ENCODE measurements around the gene SLC50A1. TPM values are rescaled to one million over a fixed set of nuclear protein-coding genes. Genes with fewer than 3 reads are reported as not detected.

SLC50A1 gene
- total RNA-seq, 1 experiment from 2014 or later, result 38.4 TPM

DNA sequence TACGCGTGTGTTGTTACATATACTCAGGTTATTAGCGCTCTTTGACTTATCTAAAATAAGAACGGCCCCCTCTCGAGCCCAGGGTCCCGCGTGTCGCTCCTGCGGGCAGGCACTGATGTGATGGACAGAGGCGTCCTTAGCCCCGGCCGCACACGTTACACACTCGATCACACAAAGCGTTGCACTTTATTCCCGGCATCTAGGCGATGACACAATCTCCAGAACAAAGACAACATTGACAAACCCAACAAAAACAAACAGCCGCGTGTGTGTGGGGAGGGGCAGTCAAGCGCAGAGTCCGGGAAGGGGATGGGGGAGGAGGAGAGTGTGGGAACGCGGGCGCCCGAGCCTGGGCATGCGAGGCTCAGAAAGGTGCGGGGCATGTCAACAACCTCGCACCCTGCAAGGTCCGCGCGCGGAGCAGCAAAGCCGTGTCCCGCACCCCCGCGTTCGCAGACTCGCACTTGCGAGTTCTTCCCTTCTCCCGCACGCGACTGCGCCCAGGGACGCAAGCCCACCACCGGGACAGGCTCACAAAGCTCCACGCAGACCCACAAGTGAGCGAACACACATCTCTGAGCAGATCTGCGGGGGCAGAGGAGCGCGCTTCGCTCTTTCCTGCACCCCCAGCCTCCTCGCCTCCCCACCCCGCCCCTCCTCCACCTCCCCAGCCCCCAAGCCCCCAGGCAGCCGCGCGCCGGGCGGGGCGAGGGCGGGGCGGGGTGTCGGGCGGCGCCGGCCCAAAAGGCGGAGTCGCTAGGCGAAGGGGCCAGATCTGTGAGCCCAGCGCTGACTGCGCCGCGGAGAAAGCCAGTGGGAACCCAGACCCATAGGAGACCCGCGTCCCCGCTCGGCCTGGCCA lies 8.3 kb upstream of the SLC50A1 start, which contains the start of gene EFNA1:
TSS of gene EFNA1 (plus strand) at position 772 of the 862 bp plus-strand sequence. CDS start 102 bp downstream, outside the sequence.
- peaks cover 53% of the 10 kb centered on the region for H3K4me1 ChIP-seq
- no peaks in the 10 kb centered on the region for H3K27me3 Mint-ChIP-seq (ENCODE audit: insufficient read depth, unreplicated experiment)
- peaks cover 46% of the 10 kb centered on the region for H3K36me3 Mint-ChIP-seq (ENCODE audit: insufficient read depth, unreplicated experiment)
- peak within 1 kb of the TSS; percentile 68 for H3K4me3 ChIP-seq (ENCODE audit: low read depth, low read length)
- H3K27ac Mint-ChIP-seq (ENCODE audit: unreplicated experiment), result peak within 1 kb of the TSS; percentile 80
- intact Hi-C loops (cut with micrococcal nuclease; ENCODE audit: unreplicated experiment), result loop anchor here (5.0 kb wide), 1 partner anchor 125 kb away; the partner anchor contains the start of gene ZBTB7B
- H3K36me3 ChIP-seq (ENCODE audit: control insufficient read depth, insufficient read depth, low read length), result peaks cover 5% of the 10 kb centered on the region
- no peaks in the 10 kb centered on the region for H3K9me3 ChIP-seq
- no peaks in the 10 kb centered on the region for H3K9me3 Mint-ChIP-seq (ENCODE audit: unreplicated experiment)
- CTCF ChIA-PET, result interaction anchor here (0.7 to 3.7 kb wide), 7 partner anchors 8 to 45 kb away, joined by 3 to 16 read pairs (median 10); partner anchors contain the start of genes KRTCAP2 and SLC50A1
- DNase-seq, result peak; percentile 82
- TF ChIP-seq, protein P1, sequence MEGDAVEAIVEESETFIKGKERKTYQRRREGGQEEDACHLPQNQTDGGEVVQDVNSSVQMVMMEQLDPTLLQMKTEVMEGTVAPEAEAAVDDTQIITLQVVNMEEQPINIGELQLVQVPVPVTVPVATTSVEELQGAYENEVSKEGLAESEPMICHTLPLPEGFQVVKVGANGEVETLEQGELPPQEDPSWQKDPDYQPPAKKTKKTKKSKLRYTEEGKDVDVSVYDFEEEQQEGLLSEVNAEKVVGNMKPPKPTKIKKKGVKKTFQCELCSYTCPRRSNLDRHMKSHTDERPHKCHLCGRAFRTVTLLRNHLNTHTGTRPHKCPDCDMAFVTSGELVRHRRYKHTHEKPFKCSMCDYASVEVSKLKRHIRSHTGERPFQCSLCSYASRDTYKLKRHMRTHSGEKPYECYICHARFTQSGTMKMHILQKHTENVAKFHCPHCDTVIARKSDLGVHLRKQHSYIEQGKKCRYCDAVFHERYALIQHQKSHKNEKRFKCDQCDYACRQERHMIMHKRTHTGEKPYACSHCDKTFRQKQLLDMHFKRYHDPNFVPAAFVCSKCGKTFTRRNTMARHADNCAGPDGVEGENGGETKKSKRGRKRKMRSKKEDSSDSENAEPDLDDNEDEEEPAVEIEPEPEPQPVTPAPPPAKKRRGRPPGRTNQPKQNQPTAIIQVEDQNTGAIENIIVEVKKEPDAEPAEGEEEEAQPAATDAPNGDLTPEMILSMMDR (IDR thresholded peaks at IDR 0.05; ENCODE audit: insufficient read depth in 1 of 2, low read depth in 1 of 2, low read length in 1 of 2, severe bottlenecking in 1 of 2, unreplicated experiment in 1 of 2), result no peak
- H3K4me3 Mint-ChIP-seq (ENCODE audit: unreplicated experiment), result peak within 1 kb of the TSS; percentile 89
- H3K27me3 ChIP-seq (replicated peaks; ENCODE audit: control insufficient read depth, insufficient read depth, low read length), result no peaks in the 10 kb centered on the region
- BruUV-seq (replicated peaks), result no TSS peak
- H3K4me1 Mint-ChIP-seq (ENCODE audit: low read depth, unreplicated experiment), result peaks cover 42% of the 10 kb centered on the region
- POLR2A ChIA-PET, result interaction anchor here (0.5 to 1.7 kb wide), 4 partner anchors 8 to 1126 kb away, joined by 3 to 7 read pairs (median 4); partner anchors contain the start of gene SLC50A1

DNA sequence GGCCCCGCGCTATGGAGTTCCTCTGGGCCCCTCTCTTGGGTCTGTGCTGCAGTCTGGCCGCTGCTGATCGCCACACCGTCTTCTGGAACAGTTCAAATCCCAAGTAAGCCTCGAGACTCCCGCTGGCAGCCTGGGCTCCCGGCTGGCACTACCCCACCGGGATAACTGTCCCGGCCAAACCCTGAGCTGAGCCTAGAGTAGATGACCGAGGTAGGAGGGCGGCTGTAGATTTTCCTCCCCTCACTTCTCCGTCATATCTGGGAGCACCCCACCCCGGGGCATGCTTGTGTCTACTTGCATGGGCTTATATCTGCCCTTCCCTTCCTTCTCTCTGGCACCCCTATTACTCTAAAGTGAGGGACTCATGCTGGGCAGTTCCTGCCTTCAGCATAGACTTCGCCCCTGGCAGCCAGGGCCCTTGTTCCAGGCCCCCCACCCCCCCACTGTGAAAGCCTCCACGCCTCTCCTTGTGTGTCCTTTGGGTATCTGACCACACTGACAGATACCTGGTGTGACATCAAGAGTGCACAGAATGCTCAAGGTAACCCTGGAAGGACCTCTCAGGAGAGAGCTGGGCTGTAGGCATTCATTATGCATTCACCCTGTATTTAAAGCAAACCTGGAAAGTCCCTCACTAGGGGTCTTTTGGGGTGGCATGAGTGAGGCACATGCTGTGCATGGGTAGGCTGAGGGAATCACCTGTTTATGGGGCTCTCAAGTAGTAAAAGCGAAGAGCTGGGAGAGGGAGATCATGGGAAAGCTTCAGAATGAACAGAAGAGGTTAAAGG lies 7.5 kb upstream of the SLC50A1 start:
- Mint-ChIP-seq H3K36me3 (ENCODE audit: insufficient read depth, unreplicated experiment) (peaks cover 49% of the 10 kb centered on the region), H3K27ac (ENCODE audit: unreplicated experiment) (peak overlapping the region; percentile 80), H3K4me1 (ENCODE audit: low read depth, unreplicated experiment) (peaks cover 45% of the 10 kb centered on the region), H3K4me3 (ENCODE audit: unreplicated experiment) (peak overlapping the region; percentile 89), H3K27me3 (ENCODE audit: insufficient read depth, unreplicated experiment) (no peaks in the 10 kb centered on the region), H3K9me3 (ENCODE audit: unreplicated experiment) (no peaks in the 10 kb centered on the region)
- CTCF ChIA-PET, result interaction anchor here (0.7 to 3.7 kb wide), 4 partner anchors 37 to 65 kb away, joined by 3 to 16 read pairs (median 6); no protein-coding TSS in a partner anchor
- DNase-seq, result no peak
- H3K9me3 ChIP-seq, result no peaks in the 10 kb centered on the region
- peak overlapping the region; percentile 68 for H3K4me3 ChIP-seq (ENCODE audit: low read depth, low read length)
- no peaks in the 10 kb centered on the region for H3K27me3 ChIP-seq (replicated peaks; ENCODE audit: control insufficient read depth, insufficient read depth, low read length)
- TF ChIP-seq, protein P1 (IDR thresholded peaks at IDR 0.05; ENCODE audit: insufficient read depth in 1 of 2, low read depth in 1 of 2, low read length in 1 of 2, severe bottlenecking in 1 of 2, unreplicated experiment in 1 of 2), result no peak
- no TSS peak for BruUV-seq (replicated peaks)
- intact Hi-C loops (cut with micrococcal nuclease; ENCODE audit: unreplicated experiment), result loop anchor here (5.0 kb wide), 1 partner anchor 126 kb away; the partner anchor contains the start of gene ZBTB7B
- H3K36me3 ChIP-seq (ENCODE audit: control insufficient read depth, insufficient read depth, low read length), result peaks cover 5% of the 10 kb centered on the region
- H3K4me1 ChIP-seq, result peaks cover 53% of the 10 kb centered on the region
- POLR2A ChIA-PET, result interaction anchor here (0.6 kb wide), 1 partner anchor 183 kb away, joined by 7 read pairs; no protein-coding TSS in a partner anchor

Measured in Caco-2 (cell line).